Neural progenitor cell (in vitro differentiated cells): ENCODE measurements around the gene CDK5R1. TPM values are rescaled to one million over a fixed set of nuclear protein-coding genes. Genes with fewer than 3 reads are reported as not detected.

Experiments used
- DNase-seq: peaks from one replicate; pipeline ENCODE4 v3.0.0-alpha.2; 2016; ENCODE audit warnings: low spot score
- H2AFZ ChIP-seq: fragments of 200-600 bp; sonication (generic); replicated peaks from 2 replicates; pipeline ENCODE4 v1.6.1; 2016; ENCODE audit warnings: antibody characterized with exemption
- H3F3A ChIP-seq: fragments of 200-600 bp; sonication (generic); 2 replicates; pipeline ENCODE4 v1.6.1; 2016; ENCODE audit warnings: antibody characterized with exemption, low read depth
- H3K27ac ChIP-seq: fragments of 200-600 bp; sonication (generic); 2 replicates; pipeline ENCODE4 v1.5.1; 2016; ENCODE audit warnings: mild to moderate bottlenecking
- H3K27me3 ChIP-seq: fragments of 200-600 bp; sonication (generic); 2 replicates; pipeline ENCODE4 v1.6.1; 2016; ENCODE audit warnings: mild to moderate bottlenecking, moderate library complexity
- H3K36me3 ChIP-seq: fragments of 200-600 bp; sonication (generic); 2 replicates; pipeline ENCODE4 v1.5.1; 2016
- H3K4me1 ChIP-seq: fragments of 200-600 bp; sonication (generic); 2 replicates; pipeline ENCODE4 v1.6.1; 2016; ENCODE audit warnings: mixed run types
- H3K4me2 ChIP-seq: fragments of 200-600 bp; sonication (generic); 2 replicates; pipeline ENCODE4 v1.6.1; 2016
- H3K4me3 ChIP-seq: fragments of 200-600 bp; sonication (generic); 2 replicates; pipeline ENCODE4 v1.5.1; 2016
- H3K79me2 ChIP-seq: fragments of 200-600 bp; sonication (generic); 2 replicates; pipeline ENCODE4 v1.6.1; 2016; ENCODE audit warnings: low read depth
- H3K9ac ChIP-seq: fragments of 200-600 bp; sonication (generic); 2 replicates; pipeline ENCODE4 v1.6.1; 2016
- H3K9me3 ChIP-seq: fragments of 200-600 bp; sonication (generic); 2 replicates; pipeline ENCODE4 v1.5.1; 2016; ENCODE audit warnings: low read depth
- H4K20me1 ChIP-seq: fragments of 200-600 bp; sonication (generic); 2 replicates; pipeline ENCODE4 v1.6.1; 2016; ENCODE audit warnings: low read depth
- H3K27ac Mint-ChIP-seq: 3 replicates; pipeline ENCODE4 v1.8.0; 2021; ENCODE audit warnings: mixed read lengths
- H3K27me3 Mint-ChIP-seq: 2 replicates; pipeline ENCODE4 v1.8.0; 2022; ENCODE audit warnings: low read depth, mild to moderate bottlenecking, inconsistent platforms, moderate library complexity, mixed read lengths; ENCODE audit not compliant: insufficient read depth
- H3K36me3 Mint-ChIP-seq: 3 replicates; pipeline ENCODE4 v1.8.0; 2021; ENCODE audit warnings: mixed read lengths
- H3K4me1 Mint-ChIP-seq: 3 replicates; pipeline ENCODE4 v1.8.0; 2021; ENCODE audit warnings: mixed read lengths
- H3K4me3 Mint-ChIP-seq: 3 replicates; pipeline ENCODE4 v1.8.0; 2021; ENCODE audit warnings: mild to moderate bottlenecking, moderate library complexity, mixed read lengths
- H3K9me3 Mint-ChIP-seq: 3 replicates; pipeline ENCODE4 v1.8.0; 2020; ENCODE audit warnings: mixed read lengths
- EZH2 ChIP-seq: fragments of 200-600 bp; sonication (generic); IDR thresholded peaks from 2 replicates; pipeline ENCODE4 v1.6.1; 2017; ENCODE audit warnings: antibody characterized with exemption, mild to moderate bottlenecking, moderate library complexity
- EZH2phosphoT487 ChIP-seq: fragments of 200-600 bp; sonication (generic); IDR thresholded peaks from 2 replicates; pipeline ENCODE4 v1.6.1; 2017; ENCODE audit warnings: antibody characterized with exemption
- total RNA-seq: library from RNA; depleted of rRNA; stranded (reverse); fragments of >200 nt; gene quantifications from 2 replicates; pipeline ENCODE4 v1.2.3, GENCODE V29; 2015; ENCODE audit warnings: low replicate concordance
- TF ChIP-seq, protein P1 (sequence below): fragments of 200-600 bp; sonication (generic); IDR thresholded peaks from 2 replicates; pipeline ENCODE4 v1.5.1; 2017; ENCODE audit warnings: antibody characterized with exemption, mild to moderate bottlenecking

Gene CDK5R1
- total RNA-seq, 1 donor from 2014 or later: 6.9 TPM

DNA sequence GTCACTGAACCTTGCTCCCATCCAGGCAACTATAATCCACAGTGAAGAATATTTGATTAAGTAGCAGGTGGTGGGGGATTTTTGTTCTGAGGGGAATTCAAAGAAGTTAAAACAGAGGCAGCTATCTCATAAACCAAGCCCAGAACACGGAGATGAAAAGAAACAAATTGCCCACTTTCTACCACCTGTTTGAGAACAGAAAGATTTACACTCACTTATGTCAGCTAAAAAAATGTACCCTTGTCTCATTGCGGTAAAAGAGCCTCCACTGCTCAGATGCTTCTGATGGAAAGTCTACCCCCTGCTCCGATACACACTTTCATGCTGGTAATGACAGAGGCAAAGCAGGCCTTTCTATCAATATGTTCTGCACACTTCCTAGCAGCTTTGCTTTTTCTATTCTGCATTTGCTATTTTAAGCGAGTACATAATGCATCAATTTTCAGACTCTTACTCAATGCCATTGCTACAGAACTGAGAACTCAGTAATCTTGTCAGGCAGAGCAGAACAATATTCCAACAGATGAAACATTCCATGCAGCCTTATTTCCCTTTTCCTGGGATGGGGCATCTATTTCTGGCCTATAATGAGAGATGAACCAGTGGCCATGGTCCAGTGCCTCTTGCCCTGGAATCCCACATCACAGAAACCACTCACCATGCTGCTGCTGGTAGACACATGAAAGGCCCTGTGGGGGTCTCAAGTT is 29.0 kb downstream of the CDK5R1 start:
- H3K27me3 ChIP-seq: peaks cover 7% of the 10 kb centered on the region
- H3K36me3 ChIP-seq: no peaks in the 10 kb centered on the region
- no peaks in the 10 kb centered on the region for H3K9me3 ChIP-seq
- no peak for DNase-seq
- peaks cover 3% of the 10 kb centered on the region for H3K27me3 Mint-ChIP-seq
- H3K27ac Mint-ChIP-seq: peak overlapping the region; percentile 67
- no peaks in the 10 kb centered on the region for H3K36me3 Mint-ChIP-seq
- no peak overlapping the region for H3K4me3 Mint-ChIP-seq
- H3F3A ChIP-seq: peaks cover 42% of the 10 kb centered on the region
- H3K9me3 Mint-ChIP-seq: no peaks in the 10 kb centered on the region
- TF ChIP-seq EZH2phosphoT487 (no peak), EZH2 (no peak)
- TF ChIP-seq, protein P1, sequence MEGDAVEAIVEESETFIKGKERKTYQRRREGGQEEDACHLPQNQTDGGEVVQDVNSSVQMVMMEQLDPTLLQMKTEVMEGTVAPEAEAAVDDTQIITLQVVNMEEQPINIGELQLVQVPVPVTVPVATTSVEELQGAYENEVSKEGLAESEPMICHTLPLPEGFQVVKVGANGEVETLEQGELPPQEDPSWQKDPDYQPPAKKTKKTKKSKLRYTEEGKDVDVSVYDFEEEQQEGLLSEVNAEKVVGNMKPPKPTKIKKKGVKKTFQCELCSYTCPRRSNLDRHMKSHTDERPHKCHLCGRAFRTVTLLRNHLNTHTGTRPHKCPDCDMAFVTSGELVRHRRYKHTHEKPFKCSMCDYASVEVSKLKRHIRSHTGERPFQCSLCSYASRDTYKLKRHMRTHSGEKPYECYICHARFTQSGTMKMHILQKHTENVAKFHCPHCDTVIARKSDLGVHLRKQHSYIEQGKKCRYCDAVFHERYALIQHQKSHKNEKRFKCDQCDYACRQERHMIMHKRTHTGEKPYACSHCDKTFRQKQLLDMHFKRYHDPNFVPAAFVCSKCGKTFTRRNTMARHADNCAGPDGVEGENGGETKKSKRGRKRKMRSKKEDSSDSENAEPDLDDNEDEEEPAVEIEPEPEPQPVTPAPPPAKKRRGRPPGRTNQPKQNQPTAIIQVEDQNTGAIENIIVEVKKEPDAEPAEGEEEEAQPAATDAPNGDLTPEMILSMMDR: no peak
- peaks cover 53% of the 10 kb centered on the region for H3K4me1 ChIP-seq
- no peak overlapping the region for H3K4me2 ChIP-seq
- no peaks in the 10 kb centered on the region for H4K20me1 ChIP-seq
- no peaks in the 10 kb centered on the region for H3K79me2 ChIP-seq
- no peak overlapping the region for H3K4me3 ChIP-seq
- H3K27ac ChIP-seq: no peak overlapping the region
- no peak overlapping the region for H3K9ac ChIP-seq
- H2AFZ ChIP-seq: no peak overlapping the region
- peaks cover 61% of the 10 kb centered on the region for H3K4me1 Mint-ChIP-seq

DNA sequence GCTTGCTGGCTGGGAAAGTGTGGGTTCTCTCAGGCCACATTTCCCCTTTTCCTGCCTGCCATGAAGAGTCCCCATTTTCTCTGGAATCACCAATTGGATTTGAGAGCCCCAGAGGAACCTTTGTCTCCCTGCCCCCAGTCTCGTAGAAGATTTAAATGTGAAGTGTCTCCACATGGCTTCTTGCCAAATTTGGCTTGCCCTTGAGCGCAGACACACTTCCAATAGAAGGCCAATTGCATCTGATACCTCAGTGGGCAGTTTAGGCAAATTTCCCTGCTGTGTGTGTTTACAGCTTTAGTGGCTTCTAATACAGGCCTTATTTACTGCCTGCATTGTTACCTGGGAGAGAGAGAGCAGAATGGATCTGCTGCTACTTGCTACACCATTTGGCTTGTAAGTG is 29.7 kb downstream of the CDK5R1 start:
- Histone ChIP-seq H3K36me3 (no peaks in the 10 kb centered on the region), H3K27me3 (peaks cover 7% of the 10 kb centered on the region), H3K79me2 (no peaks in the 10 kb centered on the region), H2AFZ (no peak overlapping the region), H3K9ac (no peak overlapping the region), H3K4me2 (no peak overlapping the region), H4K20me1 (no peaks in the 10 kb centered on the region), H3K4me1 (peaks cover 59% of the 10 kb centered on the region), H3F3A (peaks cover 49% of the 10 kb centered on the region), H3K4me3 (no peak overlapping the region), H3K27ac (no peak overlapping the region), H3K9me3 (no peaks in the 10 kb centered on the region)
- TF ChIP-seq, protein P1: no peak
- TF ChIP-seq EZH2phosphoT487: no peak
- TF ChIP-seq EZH2: no peak
- peaks cover 3% of the 10 kb centered on the region for H3K27me3 Mint-ChIP-seq
- DNase-seq: no peak
- peak overlapping the region; percentile 5 for H3K4me3 Mint-ChIP-seq
- no peaks in the 10 kb centered on the region for H3K9me3 Mint-ChIP-seq
- H3K4me1 Mint-ChIP-seq: peaks cover 65% of the 10 kb centered on the region
- peak overlapping the region; percentile 67 for H3K27ac Mint-ChIP-seq
- no peaks in the 10 kb centered on the region for H3K36me3 Mint-ChIP-seq

DNA sequence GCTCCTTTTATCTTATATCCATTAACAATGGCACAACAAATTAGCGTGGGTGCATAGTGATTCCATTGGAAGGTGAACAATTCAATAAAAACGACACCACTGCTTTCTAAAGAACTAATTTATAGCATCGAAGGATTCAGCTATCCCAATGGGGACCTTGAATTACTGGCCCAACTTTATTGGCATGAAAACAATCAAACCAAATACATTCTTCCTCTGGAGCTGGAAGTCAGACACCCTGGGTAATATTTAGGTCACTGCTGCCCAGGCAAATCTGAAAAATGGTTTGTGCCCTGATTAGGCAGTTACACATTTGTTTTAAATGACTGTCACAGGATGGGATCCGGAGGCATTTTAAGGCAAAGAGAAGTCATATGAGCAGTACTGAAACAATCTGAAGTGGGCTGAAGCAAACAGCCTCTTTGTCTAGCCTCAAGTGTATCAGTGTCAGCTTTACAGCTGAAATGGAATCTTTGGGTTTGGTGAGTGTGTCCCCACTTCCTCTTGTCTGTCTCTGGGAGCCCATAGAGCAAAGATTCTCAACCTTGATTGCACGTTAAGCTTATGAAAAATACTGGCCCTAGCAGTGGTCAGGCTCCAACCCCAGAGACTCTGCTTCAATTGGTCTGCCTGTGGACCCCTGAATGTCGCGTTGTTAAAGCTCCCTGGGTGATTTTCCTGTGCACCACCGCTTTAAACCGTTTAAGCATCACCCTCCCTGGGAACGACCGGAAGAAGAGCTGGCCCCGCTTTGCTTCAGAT is 30.3 kb downstream of the CDK5R1 start:
- peaks cover 59% of the 10 kb centered on the region for H3K4me1 ChIP-seq
- TF ChIP-seq EZH2phosphoT487 (no peak), EZH2 (no peak)
- TF ChIP-seq, protein P1: no peak
- H3K36me3 ChIP-seq: no peaks in the 10 kb centered on the region
- Mint-ChIP-seq H3K27ac (peak overlapping the region; percentile 80), H3K36me3 (no peaks in the 10 kb centered on the region), H3K4me1 (peaks cover 67% of the 10 kb centered on the region), H3K4me3 (peak overlapping the region; percentile 19), H3K27me3 (peaks cover 3% of the 10 kb centered on the region), H3K9me3 (no peaks in the 10 kb centered on the region)
- DNase-seq: no peak
- peak overlapping the region; percentile 35 for H3K4me2 ChIP-seq
- no peak overlapping the region for H3K9ac ChIP-seq
- H3K79me2 ChIP-seq: no peaks in the 10 kb centered on the region
- H3K4me3 ChIP-seq: no peak overlapping the region
- H3K9me3 ChIP-seq: no peaks in the 10 kb centered on the region
- no peaks in the 10 kb centered on the region for H4K20me1 ChIP-seq
- no peak overlapping the region for H3K27ac ChIP-seq
- H2AFZ ChIP-seq: peak overlapping the region; percentile 73
- peaks cover 51% of the 10 kb centered on the region for H3F3A ChIP-seq
- peaks cover 7% of the 10 kb centered on the region for H3K27me3 ChIP-seq
